Measurements from ENCODE around the gene OXGR1. TPM values are rescaled to one million over a fixed set of nuclear protein-coding genes. Genes with fewer than 3 reads are reported as not detected.

The OXGR1 gene
- total RNA-seq, 2 experiments from 2014 or later, result not detected

GRCh38 chr13:97002581-97002980 is 8.3 kb upstream of the OXGR1 start:
- H3K4me3 Mint-ChIP-seq, result no peak overlapping the region
- H3K4me1 Mint-ChIP-seq (ENCODE audit: low read depth), result no peaks in the 10 kb centered on the region
- intact Hi-C loops (cut with DNase I, micrococcal nuclease), result no loop called here
- ATAC-seq (ENCODE audit: poor library complexity) (no peak), DNase-seq (no peak)
- Histone ChIP-seq H3K36me3 (ENCODE audit: insufficient read depth, low read length) (no peaks in the 10 kb centered on the region), H3K27ac (ENCODE audit: low read depth in 1 of 2, low read length in 2 of 2) (no peak overlapping the region), H3K4me3 (ENCODE audit: low read length) (no peak overlapping the region), H3K4me1 (ENCODE audit: insufficient read depth, low read length) (no peaks in the 10 kb centered on the region), H3K27me3 (ENCODE audit: control insufficient read depth in 1 of 2, insufficient read depth in 2 of 2, low read length in 2 of 2) (peaks cover 0 to 6% of the 10 kb centered on the region in 2 experiments), H3K9me3 (ENCODE audit: control insufficient read depth in 1 of 2, insufficient read depth in 1 of 2, low read length in 2 of 2) (no peaks in the 10 kb centered on the region)
- H3K9me3 Mint-ChIP-seq, result no peaks in the 10 kb centered on the region
- no peak overlapping the region for H3K27ac Mint-ChIP-seq
- H3K36me3 Mint-ChIP-seq (ENCODE audit: low read depth), result no peaks in the 10 kb centered on the region
- no peak for TF ChIP-seq CTCF (IDR thresholded peaks at IDR 0.05)
- ChIA-PET POLR2A (no interaction called here), CTCF (no interaction called here)
- H3K27me3 Mint-ChIP-seq, result peaks cover 37% of the 10 kb centered on the region

- DNase-seq, result peak in 1 of 14 experiments; percentile 4
- intact Hi-C loops (cut with DNase I, micrococcal nuclease), result no loop called here
- no peak overlapping the region for H3K4me3 ChIP-seq (ENCODE audit: low read length)
- Mint-ChIP-seq H3K9me3 (no peaks in the 10 kb centered on the region), H3K4me1 (ENCODE audit: low read depth) (no peaks in the 10 kb centered on the region), H3K36me3 (ENCODE audit: low read depth) (no peaks in the 10 kb centered on the region), H3K27me3 (peaks cover 44% of the 10 kb centered on the region), H3K4me3 (no peak overlapping the region), H3K27ac (no peak overlapping the region)
- no peak overlapping the region for H3K27ac ChIP-seq (ENCODE audit: low read depth in 1 of 2, low read length in 2 of 2)
- peaks cover 0 to 11% of the 10 kb centered on the region in 2 experiments for H3K27me3 ChIP-seq (ENCODE audit: control insufficient read depth in 1 of 2, insufficient read depth in 2 of 2, low read length in 2 of 2)
- H3K9me3 ChIP-seq (ENCODE audit: control insufficient read depth in 1 of 2, insufficient read depth in 1 of 2, low read length in 2 of 2), result no peaks in the 10 kb centered on the region
- H3K36me3 ChIP-seq (ENCODE audit: insufficient read depth, low read length), result no peaks in the 10 kb centered on the region
- TF ChIP-seq CTCF (IDR thresholded peaks at IDR 0.05), result no peak
- CTCF ChIA-PET, result interaction anchor here (1.5 kb wide), 1 partner anchor 11 kb away, joined by 3 read pairs; no protein-coding TSS in a partner anchor
- no peak for ATAC-seq (ENCODE audit: poor library complexity)
- POLR2A ChIA-PET, result no interaction called here
- H3K4me1 ChIP-seq (ENCODE audit: insufficient read depth, low read length), result no peaks in the 10 kb centered on the region
Measured at GRCh38 chr13:97001636-97002035, 7.4 kb upstream of the OXGR1 start.

- H3K4me3 ChIP-seq (ENCODE audit: low read length), result no peak overlapping the region
- H3K4me1 ChIP-seq (ENCODE audit: insufficient read depth, low read length), result no peaks in the 10 kb centered on the region
- Mint-ChIP-seq H3K9me3 (no peaks in the 10 kb centered on the region), H3K36me3 (ENCODE audit: low read depth) (no peaks in the 10 kb centered on the region), H3K4me3 (no peak overlapping the region), H3K4me1 (ENCODE audit: low read depth) (no peaks in the 10 kb centered on the region), H3K27ac (no peak overlapping the region), H3K27me3 (peaks cover 41% of the 10 kb centered on the region)
- ChIA-PET POLR2A (no interaction called here), CTCF (interaction anchor here (1.5 kb wide), 1 partner anchor 9 kb away, joined by 3 read pairs; no protein-coding TSS in a partner anchor)
- H3K36me3 ChIP-seq (ENCODE audit: insufficient read depth, low read length), result no peaks in the 10 kb centered on the region
- no peak overlapping the region for H3K27ac ChIP-seq (ENCODE audit: low read depth in 1 of 2, low read length in 2 of 2)
- intact Hi-C loops (cut with DNase I, micrococcal nuclease), result no loop called here
- no peak for ATAC-seq (ENCODE audit: poor library complexity)
- no peaks in the 10 kb centered on the region for H3K9me3 ChIP-seq (ENCODE audit: control insufficient read depth in 1 of 2, insufficient read depth in 1 of 2, low read length in 2 of 2)
- H3K27me3 ChIP-seq (ENCODE audit: control insufficient read depth in 1 of 2, insufficient read depth in 2 of 2, low read length in 2 of 2), result peaks cover under 1 to 23% of the 10 kb centered on the region in 2 experiments
- DNase-seq, result no peak
- no peak for TF ChIP-seq CTCF (IDR thresholded peaks at IDR 0.05)
Measured at GRCh38 chr13:97000295-97000925, 6.1 kb upstream of the OXGR1 start.
